NCI-H1417 treated with DMSO at 0.1 percent for 48 hours (cell line): ENCODE measurements around the gene ZNF548.
"Not testable (repeated sequence)": the region's sequence is repeated elsewhere in the genome, so short reads cannot be mapped to it uniquely, and the experiment has no call there.

Experiments used
- DNase-seq: peaks from one replicate; lab custom pipeline; 2025; lab: John Stamatoyannopoulos, UW

The ZNF548 gene

DNA sequence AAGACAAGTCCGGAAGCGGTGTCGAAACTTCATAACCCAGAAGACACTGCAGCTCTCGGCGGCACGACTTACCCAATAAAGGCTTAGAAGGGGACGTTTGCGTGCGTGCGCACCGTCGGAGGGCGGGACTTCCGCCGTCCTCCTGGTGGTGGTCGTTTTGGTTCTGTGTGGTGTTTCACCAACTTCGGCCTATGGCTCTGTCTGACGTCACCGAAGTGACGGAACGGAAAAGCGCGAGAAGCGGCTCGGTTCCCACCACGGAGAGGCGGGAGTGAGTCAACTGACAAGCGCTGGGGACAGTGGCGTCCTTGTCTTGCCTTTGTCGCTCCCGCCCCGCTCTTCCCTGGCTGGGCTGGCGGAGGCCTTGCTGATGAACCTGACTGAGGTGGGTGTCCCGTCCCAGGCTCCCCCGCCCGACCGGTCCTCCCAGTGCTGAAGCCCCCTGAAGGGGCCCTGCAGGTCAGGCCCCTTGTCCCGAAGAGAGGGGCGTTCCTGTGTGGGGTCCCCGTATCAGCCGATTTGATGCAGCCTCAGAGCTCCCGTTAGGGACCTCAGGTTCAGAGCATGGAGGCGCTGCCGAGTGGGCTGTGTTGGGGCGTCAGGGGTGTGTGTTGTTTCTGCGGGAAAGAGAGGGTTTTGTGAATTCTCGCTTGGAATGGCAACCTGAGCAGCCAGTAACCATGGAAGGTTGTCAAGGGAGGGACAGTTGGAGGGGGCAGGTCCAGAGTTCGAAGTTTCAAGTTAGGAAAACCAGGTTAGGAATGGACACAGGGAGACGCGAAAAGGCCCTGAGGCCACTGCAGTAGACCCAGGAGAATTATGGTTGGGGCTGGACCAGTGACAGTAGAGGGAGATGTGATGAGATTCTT is at the start of gene ZNF548:
TSS of gene ZNF548 (plus strand) at position 125 of the 869 bp plus-strand sequence. CDS start at position 371, 246 bp downstream.
- peak; percentile 86 for DNase-seq

GRCh38 chr19:57342582-57342981 is 47.1 kb upstream of the ZNF548 start:
- no peak for DNase-seq

DNA sequence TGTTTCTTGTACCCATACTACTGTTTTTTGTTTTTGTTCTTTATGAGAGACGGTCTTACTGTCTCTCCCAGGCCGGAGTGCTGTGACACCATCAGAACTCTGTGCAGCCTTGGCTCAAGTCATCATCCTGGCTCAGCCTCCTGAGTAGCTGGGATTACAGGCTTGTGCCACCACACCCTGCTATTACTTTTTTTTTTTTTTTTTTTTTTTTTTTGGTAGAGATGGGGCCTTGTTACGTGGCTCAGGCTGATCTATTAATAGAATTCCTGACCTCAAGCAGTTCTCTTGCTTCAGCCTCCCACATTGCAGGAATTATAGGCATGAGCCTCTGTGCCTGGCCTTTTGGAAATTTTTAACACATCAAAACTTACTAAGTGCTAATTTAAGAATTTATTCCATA is 41.5 kb upstream of the ZNF548 start:
- DNase-seq = no peak

DNA sequence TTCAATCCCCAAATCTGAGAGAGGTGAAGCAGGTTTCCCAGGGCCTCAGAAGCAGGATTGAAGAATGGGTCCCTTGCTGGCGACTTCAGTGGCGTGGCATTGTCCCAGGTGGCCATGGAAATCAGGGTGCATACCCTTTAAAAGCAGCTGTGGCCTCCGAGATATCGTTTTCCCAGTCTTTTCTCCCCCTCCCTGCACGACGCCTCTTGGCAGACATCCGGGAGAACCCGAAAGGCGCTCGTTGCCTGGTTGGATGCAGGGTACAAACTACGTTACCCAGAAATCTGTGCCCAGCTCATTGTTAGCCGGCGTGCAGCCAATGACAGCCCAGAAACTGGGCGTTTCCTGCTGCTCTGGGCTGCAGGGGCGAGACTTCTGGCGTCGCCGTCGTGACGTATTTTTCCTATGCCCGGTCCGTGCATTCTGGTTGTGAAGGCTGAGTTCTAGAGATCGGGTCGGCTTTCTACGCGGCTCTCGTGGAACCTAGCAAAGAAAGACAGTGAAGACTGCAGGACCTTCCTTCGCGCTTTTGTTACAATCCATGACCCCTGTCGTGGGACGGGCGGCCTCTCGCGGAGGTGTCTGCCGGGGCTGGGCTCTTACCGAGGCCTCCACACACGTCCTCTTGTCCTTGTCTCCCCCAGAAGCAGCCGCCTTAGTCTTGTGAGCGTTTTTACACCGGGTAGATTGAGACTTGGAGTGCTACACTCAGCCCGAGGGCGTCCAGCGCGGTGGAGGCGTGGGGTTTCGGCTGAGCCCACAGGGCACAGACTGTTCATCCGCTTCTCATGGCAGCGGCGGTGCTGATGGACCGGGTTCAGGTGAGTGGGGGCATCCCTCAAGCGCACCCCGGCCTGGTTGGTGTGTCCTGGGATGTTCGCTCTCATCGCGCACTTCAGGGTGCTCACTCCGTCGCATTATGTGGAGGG is 38.5 kb upstream of the ZNF548 start, which contains the start of gene ZNF304:
TSS of gene ZNF304 (plus strand) at position 395 of the 929 bp plus-strand sequence. CDS start at position 789, 394 bp downstream.
- peak; percentile 73 for DNase-seq

- no peak for DNase-seq
Measured at GRCh38 chr19:57351867-57352266, 37.8 kb upstream of the ZNF548 start.

GRCh38 chr19:57355916-57356315 is 33.7 kb upstream of the ZNF548 start:
- no peak for DNase-seq

DNA sequence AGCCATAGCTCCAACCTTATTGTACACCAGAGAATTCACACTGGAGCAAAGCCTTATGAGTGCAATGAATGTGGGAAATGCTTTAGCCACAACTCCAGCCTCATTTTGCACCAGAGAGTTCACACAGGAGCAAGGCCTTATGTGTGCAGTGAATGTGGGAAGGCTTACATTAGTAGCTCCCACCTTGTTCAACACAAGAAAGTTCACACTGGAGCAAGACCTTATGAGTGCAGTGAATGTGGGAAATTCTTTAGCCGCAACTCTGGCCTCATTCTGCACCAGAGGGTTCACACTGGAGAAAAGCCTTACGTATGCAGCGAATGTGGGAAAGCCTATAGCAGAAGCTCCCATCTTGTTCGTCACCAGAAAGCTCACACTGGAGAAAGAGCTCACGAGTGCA is 32.2 kb upstream of the ZNF548 start:
- DNase-seq = no peak

- no peak for DNase-seq
Measured at GRCh38 chr19:57359300-57359699, 30.4 kb upstream of the ZNF548 start.

- no peak for DNase-seq
Measured at GRCh38 chr19:57362419-57362818, 27.2 kb upstream of the ZNF548 start.

DNA sequence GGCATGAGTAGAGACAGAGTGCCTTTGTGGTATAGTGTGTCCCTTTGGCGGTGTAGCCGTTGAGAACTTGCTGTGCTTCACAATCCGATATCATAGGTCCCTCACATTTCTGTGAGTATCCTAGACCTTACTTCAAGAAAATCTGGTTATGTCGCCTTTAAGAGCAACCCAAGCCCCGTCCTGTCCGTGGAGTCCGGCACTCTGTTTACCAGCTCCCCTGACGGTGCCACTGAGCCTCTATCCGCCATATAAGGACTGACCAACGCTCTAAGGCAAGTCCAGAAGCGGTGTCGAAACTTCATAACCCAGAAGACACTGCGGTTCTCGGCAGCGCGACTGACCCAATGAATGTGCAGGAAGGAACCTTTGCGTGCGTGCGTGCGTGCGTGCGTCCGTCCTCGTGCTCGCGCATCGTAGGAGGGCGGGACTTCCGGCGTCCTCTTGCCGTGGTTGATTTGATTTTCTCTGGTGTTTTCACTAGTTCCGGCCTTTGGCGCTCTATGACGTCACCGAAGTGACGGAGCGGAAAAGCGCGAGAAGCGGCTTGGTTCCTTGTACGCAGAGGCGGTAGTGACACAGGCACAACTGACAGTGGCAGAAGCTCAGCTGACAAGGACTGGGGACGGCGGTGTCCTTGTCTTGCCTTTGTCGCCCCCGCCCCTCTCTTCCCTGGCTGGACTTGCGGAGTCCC is 26.5 kb upstream of the ZNF548 start, which contains the start of the genes TRAPPC2B and ZNF547:
TSS of gene TRAPPC2B (plus strand) at position 555 of the 691 bp plus-strand sequence. CDS start 1,283 bp downstream, outside the sequence.
TSS of gene ZNF547 (plus strand) at position 555 of the 691 bp plus-strand sequence. CDS start 5,005 bp downstream, outside the sequence.
- peak; percentile 88 for DNase-seq

DNA sequence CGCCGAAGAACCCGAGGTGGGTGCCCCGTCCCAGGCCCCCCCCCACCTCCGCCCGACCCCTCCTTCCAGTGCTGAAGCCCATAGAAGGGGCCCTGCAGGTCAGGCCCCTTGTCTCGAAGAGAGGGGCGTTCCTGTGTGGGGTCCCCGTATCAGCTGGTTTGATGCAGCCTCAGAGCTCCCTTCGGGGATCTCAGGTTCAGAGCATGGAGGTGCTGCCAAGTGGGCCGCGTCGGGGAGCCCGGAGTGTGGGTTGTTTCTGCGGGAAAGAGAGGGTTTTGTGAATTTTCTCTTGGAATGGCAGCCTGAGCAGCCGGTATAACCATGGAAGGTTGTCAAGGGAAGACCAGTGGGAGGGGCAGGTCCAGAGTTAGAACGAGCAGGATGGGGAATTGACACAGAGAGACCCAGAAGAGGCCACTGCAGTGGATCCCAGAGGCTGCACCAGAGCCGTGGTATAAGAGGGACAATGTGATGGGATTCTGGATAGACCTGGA is 25.9 kb upstream of the ZNF548 start:
- no peak for DNase-seq

- no peak for DNase-seq
Measured at GRCh38 chr19:57366776-57367175, 22.9 kb upstream of the ZNF548 start.

- DNase-seq = no peak
Measured at GRCh38 chr19:57374179-57374578, 15.5 kb upstream of the ZNF548 start.

DNA sequence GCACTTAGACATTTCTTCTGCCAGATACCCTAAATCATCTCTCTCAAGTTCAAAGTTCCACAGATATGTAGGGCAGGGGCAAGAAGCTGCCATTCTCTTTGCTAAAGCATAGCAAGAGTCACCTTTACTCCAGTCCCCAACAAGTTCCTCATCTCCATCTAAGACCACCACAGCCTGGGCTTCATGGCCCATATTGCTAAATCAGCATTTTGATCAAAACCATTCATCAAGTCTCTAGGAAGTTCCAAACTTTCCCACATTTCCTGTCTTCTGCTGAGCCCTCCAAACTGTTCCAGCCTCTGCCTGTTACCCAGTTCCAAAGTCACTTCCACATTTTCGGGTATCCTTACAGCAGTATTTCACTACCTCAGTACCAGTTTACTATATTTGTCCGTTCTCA is 15.0 kb upstream of the ZNF548 start:
- DNase-seq = not testable (repeated sequence)

GRCh38 chr19:57376151-57376550 is 13.5 kb upstream of the ZNF548 start:
- DNase-seq = no peak

GRCh38 chr19:57377498-57378146 is 12.0 kb upstream of the ZNF548 start:
- no peak for DNase-seq

- no peak for DNase-seq
Measured at GRCh38 chr19:57380923-57381322, 8.7 kb upstream of the ZNF548 start.

DNA sequence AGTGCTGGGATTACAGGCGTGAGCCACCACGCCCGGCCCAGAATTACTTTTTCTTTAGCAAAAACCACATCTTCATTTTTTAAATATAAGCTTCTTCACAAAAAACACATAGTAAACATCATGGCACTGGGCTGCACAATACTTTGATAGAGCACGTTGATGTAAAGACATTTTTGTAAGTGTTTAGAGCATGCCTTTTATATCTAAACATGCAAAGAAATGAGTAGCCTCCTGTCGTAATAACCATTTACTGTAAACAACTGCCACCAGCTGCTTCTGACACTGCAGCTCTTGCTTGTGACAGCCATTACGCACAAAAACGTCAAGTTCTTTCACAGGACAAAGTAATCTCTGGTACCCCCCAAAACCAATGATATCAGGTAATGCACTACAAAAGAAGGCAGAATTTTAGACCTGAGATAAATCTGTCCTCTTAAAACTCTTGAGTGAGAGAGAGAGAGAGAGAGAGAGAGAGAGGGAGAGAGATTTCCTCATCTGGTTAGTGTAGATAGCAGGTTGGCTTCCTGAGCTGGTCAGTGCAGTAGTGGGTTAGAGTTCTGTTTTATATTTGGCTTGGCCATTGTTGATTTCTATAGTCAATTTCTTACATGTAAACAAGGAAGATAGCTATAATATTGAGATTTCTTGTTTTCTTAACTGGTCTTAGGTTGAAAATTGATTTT is 6.7 kb upstream of the ZNF548 start:
- DNase-seq = no peak

DNA sequence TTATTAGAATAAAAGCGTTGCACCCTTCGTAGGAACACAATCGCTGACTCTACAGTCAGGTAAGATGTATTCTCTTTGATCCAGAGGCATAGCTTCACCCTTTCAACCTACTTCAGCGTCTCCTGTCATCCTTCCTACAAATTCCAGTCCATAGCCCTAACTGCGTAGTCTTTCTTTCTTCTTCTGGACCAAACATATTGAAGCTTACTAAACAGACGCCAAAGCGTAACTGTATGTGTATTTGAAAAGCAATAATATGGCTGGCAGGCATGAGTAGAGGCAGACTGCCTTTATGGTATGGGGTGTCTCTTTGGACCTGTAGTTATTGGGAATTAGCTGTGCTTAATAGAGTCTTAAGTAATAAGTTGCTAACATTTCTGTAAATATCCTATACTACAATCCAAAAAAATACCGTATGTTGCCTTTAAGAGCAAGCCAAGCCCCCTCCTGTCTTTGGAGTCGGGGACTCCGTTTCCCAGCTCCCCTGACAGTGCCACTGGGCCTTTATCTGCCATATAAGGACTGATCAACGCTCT is 392 bp upstream of the ZNF548 start:
- no peak for DNase-seq

- no peak for DNase-seq
Measured at GRCh38 chr19:57395710-57396109, 6.1 kb downstream of the ZNF548 start.
